Measurements from ENCODE around the gene WDR37.

GRCh38 chr10:1083581-1083980, 27.4 kb downstream of the WDR37 start:
- TF ChIP-seq CTCF (IDR thresholded peaks at IDR 0.05) (no peak), POLR2A (IDR thresholded peaks at IDR 0.05) (no peak)

Measured in right lobe of liver (tissue), 4 donors.